ENCODE measurements around the gene ACOT11.

- TF ChIP-seq POLR2A (IDR thresholded peaks at IDR 0.05), result no peak
- no peak for TF ChIP-seq EP300 (IDR thresholded peaks at IDR 0.05)
- TF ChIP-seq, protein P1, sequence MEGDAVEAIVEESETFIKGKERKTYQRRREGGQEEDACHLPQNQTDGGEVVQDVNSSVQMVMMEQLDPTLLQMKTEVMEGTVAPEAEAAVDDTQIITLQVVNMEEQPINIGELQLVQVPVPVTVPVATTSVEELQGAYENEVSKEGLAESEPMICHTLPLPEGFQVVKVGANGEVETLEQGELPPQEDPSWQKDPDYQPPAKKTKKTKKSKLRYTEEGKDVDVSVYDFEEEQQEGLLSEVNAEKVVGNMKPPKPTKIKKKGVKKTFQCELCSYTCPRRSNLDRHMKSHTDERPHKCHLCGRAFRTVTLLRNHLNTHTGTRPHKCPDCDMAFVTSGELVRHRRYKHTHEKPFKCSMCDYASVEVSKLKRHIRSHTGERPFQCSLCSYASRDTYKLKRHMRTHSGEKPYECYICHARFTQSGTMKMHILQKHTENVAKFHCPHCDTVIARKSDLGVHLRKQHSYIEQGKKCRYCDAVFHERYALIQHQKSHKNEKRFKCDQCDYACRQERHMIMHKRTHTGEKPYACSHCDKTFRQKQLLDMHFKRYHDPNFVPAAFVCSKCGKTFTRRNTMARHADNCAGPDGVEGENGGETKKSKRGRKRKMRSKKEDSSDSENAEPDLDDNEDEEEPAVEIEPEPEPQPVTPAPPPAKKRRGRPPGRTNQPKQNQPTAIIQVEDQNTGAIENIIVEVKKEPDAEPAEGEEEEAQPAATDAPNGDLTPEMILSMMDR (IDR thresholded peaks at IDR 0.05), result no peak
Measured at GRCh38 chr1:54593571-54594160, 45.6 kb downstream of the ACOT11 start.
